HepG2 (cell line): ENCODE results near the gene NACC2. TPM values are rescaled to one million over a fixed set of nuclear protein-coding genes. Genes with fewer than 3 reads are reported as not detected.

Experiments used
- ATF7-NPFF ChIP-seq: sonication (generic); formaldehyde crosslinking; IDR thresholded peaks from 2 replicates; pipeline ENCODE4 v1.8.1; 2023; ENCODE audit warnings: mild to moderate bottlenecking, low read depth, missing genetic modification reagents, moderate library complexity
- MXI1 ChIP-seq: IDR thresholded peaks from 3 replicates; pipeline ENCODE4 v1.6.1; 2012; ENCODE audit warnings: low read depth, low read length, inconsistent platforms, borderline replicate concordance
- NR2C2 ChIP-seq: sonication (generic); formaldehyde crosslinking; IDR thresholded peaks from 2 replicates; pipeline ENCODE4 v1.4.0; 2020; ENCODE audit warnings: missing genetic modification reagents, mild to moderate bottlenecking, moderate library complexity, borderline replicate concordance
- PAF1 ChIP-seq: IDR thresholded peaks from 2 replicates; pipeline ENCODE4 v1.6.1; 2016; ENCODE audit warnings: missing genetic modification reagents, missing compliant biosample characterization
- SP2 ChIP-seq: sonication (generic); formaldehyde crosslinking; IDR thresholded peaks from 2 replicates; pipeline ENCODE4 v1.5.1; 2020; ENCODE audit warnings: mild to moderate bottlenecking, missing genetic modification reagents
- ZNF501 ChIP-seq: sonication (generic); formaldehyde crosslinking; IDR thresholded peaks from 2 replicates; pipeline ENCODE4 v1.5.1; 2020; ENCODE audit warnings: mild to moderate bottlenecking, moderate library complexity, missing genetic modification reagents
- polyA plus RNA-seq, 8 experiments: library from polyadenylated mRNA; depleted of rRNA in 3 of 8; stranded (reverse) in 7 of 8; unstranded in 1 of 8; fragments of >200 nt; fragmentation: Illumina TruSeq in 4 of 8; extraction: Trizol in 4 of 8; gene quantifications; 2 replicates each; pipeline versions ENCODE4 v1.2.1 to v1.2.3, GENCODE V29; 2011 to 2016; ENCODE audit warnings: low read depth in 4 of 8, missing spikeins in 1 of 8, mixed read lengths in 1 of 8; ENCODE audit not compliant: insufficient read depth in 1 of 8
- total RNA-seq, 5 experiments: library from RNA; depleted of rRNA; stranded (reverse); fragments of >200 nt; fragmentation: Illumina TruSeq; extraction: Trizol; gene quantifications; 2 replicates each; pipeline ENCODE4 v1.2.3, GENCODE V29; 2016; ENCODE audit warnings: low read depth in 1 of 5
- TF ChIP-seq, protein P1 (sequence below): IDR thresholded peaks from 2 replicates; pipeline ENCODE4 v1.6.1; 2016; ENCODE audit warnings: missing biosample characterization, missing genetic modification reagents, low read depth
- TF ChIP-seq, protein P2 (sequence below), 2 experiments: fragments of 450-650 bp in 1 of 2; sonication (generic) in 1 of 2; formaldehyde crosslinking in 1 of 2; IDR thresholded peaks; 2 replicates each; pipeline versions ENCODE4 v1.6.1 to v1.8.0; 2016 to 2022; ENCODE audit warnings: antibody characterized with exemption in 1 of 2, mild to moderate bottlenecking in 1 of 2, missing genetic modification reagents in 1 of 2
- TF ChIP-seq, protein P3 (sequence below): sonication (generic); formaldehyde crosslinking; conservative IDR thresholded peaks from 2 replicates; pipeline ENCODE4 v1.5.0; 2020; ENCODE audit warnings: missing genetic modification reagents
- TF ChIP-seq, protein P4 (sequence below): IDR thresholded peaks from 2 replicates; pipeline ENCODE4 v1.6.1; 2016

NACC2 gene
- total and polyA plus RNA-seq, 2 of the 13 experiments (the other 11 are each of a cell fraction or from before 2014, with no cell fraction given), result 5.9 to 12.3 TPM

DNA sequence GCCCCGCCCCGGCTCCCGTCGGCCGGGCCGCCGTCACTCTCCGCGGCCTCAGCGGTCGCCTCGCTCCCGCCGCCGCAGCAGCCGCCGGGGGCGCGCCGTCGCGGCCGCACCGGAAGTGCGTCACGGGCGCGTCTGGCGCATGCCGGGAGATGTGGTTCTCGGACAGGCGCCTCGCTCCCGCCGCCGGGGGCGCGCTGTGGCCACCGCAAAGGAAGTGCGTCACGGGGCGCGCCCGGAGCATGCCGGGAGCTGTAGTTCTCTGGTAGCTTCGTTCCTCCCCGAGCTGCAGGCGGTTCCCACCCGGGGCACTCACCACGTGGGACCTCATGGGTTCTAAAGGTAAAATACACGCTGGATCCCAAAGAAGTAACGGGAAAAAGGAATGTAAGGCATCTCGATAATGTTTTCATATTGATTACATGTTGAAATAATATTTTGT is 133.8 kb downstream of the NACC2 start, which contains the start of gene UBAC1 (continued):
- TF ChIP-seq, protein P1, sequence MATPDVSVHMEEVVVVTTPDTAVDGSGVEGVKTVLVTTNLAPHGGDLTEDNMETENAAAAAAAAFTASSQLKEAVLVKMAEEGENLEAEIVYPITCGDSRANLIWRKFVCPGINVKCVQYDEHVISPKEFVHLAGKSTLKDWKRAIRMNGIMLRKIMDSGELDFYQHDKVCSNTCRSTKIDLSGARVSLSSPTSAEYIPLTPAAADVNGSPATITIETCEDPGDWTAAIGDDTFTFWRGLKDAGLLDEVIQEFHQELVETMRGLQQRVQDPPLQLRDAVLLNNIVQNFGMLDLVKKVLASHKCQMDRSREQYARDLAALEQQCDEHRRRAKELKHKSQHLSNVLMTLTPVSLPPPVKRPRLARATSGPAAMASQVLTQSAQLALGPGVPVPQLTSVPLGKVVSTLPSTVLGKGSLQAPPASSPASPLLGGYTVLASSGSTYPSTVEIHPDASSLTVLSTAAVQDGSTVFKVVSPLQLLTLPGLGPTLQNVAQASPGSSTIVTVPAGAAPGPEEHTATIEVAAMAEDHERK (CRISPR knock-in tag), result peak; percentile 71
- no peak for TF ChIP-seq ATF7-NPFF (CRISPR knock-in tag)
- TF ChIP-seq PAF1 (CRISPR knock-in tag), result no peak
- TF ChIP-seq, protein P2, sequence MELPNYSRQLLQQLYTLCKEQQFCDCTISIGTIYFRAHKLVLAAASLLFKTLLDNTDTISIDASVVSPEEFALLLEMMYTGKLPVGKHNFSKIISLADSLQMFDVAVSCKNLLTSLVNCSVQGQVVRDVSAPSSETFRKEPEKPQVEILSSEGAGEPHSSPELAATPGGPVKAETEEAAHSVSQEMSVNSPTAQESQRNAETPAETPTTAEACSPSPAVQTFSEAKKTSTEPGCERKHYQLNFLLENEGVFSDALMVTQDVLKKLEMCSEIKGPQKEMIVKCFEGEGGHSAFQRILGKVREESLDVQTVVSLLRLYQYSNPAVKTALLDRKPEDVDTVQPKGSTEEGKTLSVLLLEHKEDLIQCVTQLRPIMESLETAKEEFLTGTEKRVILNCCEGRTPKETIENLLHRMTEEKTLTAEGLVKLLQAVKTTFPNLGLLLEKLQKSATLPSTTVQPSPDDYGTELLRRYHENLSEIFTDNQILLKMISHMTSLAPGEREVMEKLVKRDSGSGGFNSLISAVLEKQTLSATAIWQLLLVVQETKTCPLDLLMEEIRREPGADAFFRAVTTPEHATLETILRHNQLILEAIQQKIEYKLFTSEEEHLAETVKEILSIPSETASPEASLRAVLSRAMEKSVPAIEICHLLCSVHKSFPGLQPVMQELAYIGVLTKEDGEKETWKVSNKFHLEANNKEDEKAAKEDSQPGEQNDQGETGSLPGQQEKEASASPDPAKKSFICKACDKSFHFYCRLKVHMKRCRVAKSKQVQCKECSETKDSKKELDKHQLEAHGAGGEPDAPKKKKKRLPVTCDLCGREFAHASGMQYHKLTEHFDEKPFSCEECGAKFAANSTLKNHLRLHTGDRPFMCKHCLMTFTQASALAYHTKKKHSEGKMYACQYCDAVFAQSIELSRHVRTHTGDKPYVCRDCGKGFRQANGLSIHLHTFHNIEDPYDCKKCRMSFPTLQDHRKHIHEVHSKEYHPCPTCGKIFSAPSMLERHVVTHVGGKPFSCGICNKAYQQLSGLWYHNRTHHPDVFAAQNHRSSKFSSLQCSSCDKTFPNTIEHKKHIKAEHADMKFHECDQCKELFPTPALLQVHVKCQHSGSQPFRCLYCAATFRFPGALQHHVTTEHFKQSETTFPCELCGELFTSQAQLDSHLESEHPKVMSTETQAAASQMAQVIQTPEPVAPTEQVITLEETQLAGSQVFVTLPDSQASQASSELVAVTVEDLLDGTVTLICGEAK (IDR thresholded peaks at IDR 0.05), result peak; percentile 35; the same call in 1 of the 2 replicates
- TF ChIP-seq, protein P2 (CRISPR knock-in tag; IDR thresholded peaks at IDR 0.05), result no peak
- no peak for TF ChIP-seq SP2 (CRISPR knock-in tag)
- TF ChIP-seq MXI1, result peak; percentile 58; the same call in 1 of the 3 replicates
- TF ChIP-seq, protein P3, sequence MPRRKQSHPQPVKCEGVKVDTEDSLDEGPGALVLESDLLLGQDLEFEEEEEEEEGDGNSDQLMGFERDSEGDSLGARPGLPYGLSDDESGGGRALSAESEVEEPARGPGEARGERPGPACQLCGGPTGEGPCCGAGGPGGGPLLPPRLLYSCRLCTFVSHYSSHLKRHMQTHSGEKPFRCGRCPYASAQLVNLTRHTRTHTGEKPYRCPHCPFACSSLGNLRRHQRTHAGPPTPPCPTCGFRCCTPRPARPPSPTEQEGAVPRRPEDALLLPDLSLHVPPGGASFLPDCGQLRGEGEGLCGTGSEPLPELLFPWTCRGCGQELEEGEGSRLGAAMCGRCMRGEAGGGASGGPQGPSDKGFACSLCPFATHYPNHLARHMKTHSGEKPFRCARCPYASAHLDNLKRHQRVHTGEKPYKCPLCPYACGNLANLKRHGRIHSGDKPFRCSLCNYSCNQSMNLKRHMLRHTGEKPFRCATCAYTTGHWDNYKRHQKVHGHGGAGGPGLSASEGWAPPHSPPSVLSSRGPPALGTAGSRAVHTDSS (CRISPR knock-in tag), result no peak
- no peak for TF ChIP-seq ZNF501 (CRISPR knock-in tag)
- TF ChIP-seq, protein P4, sequence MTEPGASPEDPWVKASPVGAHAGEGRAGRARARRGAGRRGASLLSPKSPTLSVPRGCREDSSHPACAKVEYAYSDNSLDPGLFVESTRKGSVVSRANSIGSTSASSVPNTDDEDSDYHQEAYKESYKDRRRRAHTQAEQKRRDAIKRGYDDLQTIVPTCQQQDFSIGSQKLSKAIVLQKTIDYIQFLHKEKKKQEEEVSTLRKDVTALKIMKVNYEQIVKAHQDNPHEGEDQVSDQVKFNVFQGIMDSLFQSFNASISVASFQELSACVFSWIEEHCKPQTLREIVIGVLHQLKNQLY, result no peak
- TF ChIP-seq NR2C2 (CRISPR knock-in tag), result peak; percentile 79
